Activated CD4-positive, alpha-beta T cell treated with anti-CD3 and anti-CD28 coated beads, Interleukin-2, Interleukin-4, amounts not matched to agents 100 ng/mL and 50 ng/mL, durations not matched to agents 16 hours and 8 hours (primary cell): ENCODE results near the gene LAMA5.

Experiments
- DNase-seq: peaks from one replicate; pipeline ENCODE4 v3.0.0-alpha.2; 2020; ENCODE audit warnings: low spot score

Gene LAMA5

DNA sequence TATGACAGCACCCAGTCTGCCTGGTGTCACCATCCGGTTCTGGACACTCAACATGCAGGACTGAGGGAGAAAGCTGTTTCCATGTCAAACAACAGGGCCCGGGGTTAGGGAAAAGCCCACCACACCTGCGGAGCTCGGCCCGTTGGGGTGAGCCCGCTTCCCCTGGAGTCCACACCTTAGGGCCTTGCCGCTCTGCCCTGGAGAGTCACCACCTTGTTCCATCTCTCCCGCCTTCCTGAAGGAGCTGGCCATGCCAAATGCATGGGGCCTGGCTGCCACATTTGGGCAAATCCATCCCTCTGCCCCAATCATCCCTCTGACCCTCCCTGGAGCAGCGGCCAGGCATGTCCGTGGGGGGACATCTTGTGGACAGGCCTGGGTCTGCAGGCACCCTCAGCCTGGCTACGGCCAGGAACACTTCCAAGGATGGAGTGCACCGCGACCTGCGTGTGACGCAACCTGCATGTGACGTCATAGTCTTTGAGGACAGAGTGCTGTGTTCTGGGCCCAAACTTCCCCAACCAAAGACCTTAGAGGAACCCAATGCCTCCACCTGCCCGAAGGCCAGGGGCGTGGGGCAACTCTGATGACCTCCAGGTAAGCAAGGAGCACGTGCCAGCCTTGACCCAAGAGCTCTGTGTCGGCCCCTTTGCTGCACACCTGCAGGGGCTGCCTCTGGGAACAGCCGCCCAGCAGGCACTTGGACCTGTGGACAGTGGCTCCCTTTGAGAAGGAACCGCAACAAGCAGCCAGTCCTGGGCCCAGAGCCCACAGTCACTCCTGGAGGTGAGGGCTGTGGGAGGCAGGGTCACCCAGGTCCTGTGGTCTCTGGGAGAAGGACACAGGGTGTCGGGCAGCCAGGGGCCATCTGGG lies 38.2 kb upstream of the LAMA5 start:
- no peak for DNase-seq

DNA sequence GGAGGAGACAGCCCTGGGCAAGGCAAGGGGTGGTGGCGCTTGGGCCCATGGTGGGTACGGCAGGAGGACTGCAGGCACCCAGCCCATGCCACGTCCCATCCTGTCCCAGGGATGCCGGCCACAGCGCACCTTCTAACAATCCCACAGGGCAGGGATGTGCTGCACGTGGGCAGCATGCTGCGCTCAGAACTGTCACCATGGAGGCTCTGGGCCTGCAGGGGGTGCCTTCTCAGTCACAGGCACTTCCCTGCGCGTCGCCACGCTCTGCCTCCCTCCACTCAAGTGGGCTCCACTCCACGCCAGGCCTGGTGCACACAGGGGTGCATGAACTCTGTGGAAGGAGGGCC lies 37.6 kb upstream of the LAMA5 start:
- DNase-seq: no peak

DNA sequence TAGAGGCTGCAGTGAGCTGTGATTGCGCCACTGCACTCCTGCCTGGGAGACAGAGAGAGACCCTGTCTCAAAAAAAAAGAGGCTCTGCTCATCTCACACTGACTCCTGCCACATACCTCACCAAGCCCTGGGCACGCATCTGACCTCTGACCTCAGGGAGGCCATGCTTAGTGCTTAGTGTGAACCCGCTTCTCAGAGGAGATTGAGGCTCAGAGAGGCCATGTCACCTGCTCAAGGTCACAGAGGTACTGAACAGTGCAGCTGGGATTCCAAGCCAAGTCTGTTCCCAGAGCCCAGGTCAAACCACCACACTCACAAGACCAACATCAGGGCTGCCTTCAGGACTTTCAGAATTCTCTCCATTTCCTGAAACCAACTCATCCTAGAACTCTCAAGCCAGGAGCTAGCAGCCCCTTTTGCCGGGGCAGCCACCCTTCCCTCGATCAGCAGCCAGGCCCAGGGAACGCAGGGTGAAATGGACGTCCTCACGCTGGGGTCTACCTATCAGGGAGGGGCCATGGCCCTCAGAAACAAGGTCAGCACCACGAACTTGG lies 37.1 kb upstream of the LAMA5 start:
- no peak for DNase-seq

DNA sequence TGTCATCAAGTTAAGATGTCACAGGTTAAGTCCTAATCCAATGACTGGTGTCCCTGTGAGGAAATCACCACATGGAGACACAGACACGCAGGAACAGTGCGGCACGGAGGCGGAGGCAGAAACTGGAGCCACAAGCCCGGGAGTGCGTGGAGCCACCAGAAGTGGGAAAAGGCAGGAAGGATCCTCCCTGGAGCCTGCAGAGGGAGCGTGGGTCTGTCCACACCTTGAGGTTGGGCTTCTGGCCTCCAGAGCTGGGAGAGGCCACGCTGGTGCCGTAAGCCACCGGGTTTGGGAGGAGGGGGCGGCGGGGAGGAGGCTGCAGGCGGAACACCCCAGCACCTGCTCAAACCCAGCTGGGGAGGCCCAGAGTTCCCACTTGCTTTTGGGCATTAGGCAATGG lies 36.2 kb upstream of the LAMA5 start:
- DNase-seq: no peak

DNA sequence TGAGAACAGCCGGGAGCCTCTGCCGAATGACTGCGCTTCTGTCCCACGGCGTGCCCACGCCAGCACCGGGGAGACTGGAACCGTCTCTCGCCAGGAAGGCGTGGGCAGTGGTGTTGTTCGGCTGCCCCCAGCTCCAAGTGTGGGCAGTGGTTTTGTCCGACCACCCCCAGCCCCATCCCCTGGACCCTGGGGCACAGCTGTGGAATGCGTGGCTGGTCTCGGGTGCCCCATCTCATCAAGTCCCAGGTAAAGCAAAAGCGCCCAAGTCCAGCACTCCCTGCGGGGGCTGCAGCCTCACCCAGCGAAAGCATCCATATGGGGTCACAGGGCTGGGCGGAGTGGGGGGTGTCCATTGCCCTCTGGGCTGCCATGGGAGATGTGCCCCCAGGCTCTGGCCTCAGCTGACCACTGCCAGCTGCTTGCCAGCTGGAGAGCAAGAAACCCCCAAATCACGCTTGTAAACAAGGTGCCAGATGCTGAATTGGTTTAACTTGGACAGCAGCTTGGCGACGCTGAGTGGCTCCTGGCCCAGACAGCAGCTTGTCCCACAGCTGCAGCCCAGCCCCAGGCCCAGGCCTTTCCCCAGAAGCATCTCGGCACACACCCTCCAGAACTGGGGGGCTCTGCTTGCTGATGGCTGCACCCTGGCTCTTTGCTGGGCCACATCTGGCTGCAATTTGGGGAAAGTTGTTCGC lies 35.5 kb upstream of the LAMA5 start:
- DNase-seq: no peak

DNA sequence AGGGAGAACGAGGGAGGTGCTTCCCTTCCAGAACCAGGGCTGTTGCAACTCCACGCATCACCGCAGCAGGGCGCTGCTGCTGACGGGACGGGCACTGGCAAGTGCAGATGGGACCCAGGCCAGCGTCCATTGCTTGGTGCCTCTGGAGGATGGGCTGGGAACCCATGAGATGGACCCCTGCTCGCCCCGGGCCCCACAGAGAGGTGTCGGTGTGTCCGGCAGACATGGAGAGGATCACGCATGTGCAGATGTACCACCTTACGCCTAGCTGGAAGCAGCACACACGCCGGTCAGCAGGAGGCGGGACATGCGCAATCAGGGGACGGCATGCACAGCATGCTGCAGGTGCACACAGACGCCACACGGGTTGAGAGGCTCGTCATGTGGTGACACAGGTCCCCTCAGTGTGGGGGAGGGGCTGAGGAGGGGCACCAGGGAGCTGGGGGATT lies 34.2 kb upstream of the LAMA5 start:
- no peak for DNase-seq

GRCh38 chr20:62400541-62400940 lies 33.4 kb upstream of the LAMA5 start:
- DNase-seq: no peak

DNA sequence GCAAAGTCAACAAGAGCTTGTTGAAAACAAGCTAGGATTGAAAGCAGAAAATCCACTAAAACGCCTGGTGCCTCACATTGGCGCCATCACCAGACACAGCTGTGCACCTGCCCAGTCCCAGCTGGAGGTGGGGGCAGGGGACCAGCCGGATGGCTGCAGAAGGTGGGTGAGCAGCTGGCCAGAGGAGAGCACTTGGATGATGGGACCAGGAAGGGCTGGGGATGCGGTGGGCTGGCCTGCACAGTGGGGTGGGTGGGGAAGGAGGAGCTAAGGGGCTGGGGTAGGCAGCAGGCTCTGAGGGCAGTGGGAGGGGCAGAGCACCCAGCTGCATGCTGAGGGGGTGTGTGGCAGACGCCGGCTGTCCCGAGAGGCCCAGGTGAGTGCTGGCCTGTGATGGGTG lies 32.9 kb upstream of the LAMA5 start:
- no peak for DNase-seq

- DNase-seq: no peak
Measured at GRCh38 chr20:62398120-62398821, 31.2 kb upstream of the LAMA5 start.

- DNase-seq: no peak
Measured at GRCh38 chr20:62396367-62397239, 29.5 kb upstream of the LAMA5 start.

GRCh38 chr20:62395311-62396242 lies 28.5 kb upstream of the LAMA5 start:
- DNase-seq: no peak

DNA sequence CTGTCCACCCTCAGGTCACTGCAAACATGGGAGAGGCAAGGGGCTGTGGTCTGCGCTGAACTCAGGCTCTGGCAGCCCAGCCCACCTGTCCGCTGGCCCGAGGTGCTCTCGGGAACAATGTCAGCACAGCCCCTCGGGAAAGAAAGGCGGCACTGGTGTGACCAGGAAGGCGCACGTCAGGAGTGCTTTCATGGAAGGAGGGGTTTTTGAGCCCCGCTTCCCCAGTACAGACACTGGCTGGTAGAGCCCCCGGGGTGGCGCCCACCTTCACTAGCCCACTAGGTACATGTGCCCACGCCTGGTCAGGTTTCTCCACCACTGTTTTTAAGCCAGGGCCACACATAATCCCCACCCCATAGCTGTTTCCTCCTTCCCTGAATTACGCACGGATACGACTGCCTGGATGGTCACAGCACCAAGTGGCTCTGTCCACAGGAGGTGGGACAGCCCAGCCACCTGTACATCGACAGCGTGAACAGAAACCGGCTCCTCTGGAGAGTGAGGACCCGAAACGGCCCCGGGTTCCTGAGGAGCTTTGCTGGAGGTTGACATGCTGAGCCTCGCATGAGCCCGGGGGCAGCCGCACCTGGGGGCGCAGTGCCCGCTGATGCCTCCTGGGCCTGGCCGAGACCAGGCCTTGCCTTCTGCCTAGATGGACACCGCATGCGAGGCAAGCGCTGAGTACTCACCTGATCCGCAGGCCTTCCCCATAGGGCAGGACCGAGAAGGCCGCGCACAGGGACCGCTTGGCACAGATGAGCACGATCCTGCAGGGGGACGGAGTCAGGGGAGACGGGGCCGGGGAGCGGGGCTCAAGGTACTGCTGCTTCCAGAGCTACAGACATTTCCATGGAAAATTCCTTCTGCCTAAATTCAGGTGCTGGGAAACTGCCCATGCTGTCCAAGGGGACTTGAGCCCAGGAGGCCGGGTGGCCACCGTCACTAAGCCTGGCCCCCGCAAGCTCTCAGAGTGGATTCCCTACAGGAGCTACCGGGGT lies 27.4 kb upstream of the LAMA5 start:
- DNase-seq: no peak

DNA sequence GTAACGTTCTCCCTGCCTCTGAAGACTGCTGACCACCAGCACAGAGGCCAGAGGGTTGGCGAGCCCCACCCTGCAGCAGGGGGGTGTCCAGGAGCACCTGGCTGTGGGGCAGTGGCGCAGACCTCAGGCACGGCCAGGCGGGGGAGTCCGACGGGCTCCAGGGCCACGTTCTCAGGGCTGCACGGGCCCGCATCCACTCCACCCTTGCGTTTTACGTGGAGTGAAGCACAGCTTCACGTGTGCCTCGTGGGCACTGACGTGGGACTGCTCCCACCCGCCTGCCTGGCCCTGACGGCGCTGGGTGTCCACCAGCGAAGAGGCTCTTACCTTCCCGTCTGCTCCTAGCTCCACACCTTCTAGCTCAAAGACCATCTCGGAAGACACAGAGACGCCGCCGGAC lies 26.7 kb upstream of the LAMA5 start:
- DNase-seq: no peak

- DNase-seq: no peak
Measured at GRCh38 chr20:62393335-62393665, 26.2 kb upstream of the LAMA5 start.

DNA sequence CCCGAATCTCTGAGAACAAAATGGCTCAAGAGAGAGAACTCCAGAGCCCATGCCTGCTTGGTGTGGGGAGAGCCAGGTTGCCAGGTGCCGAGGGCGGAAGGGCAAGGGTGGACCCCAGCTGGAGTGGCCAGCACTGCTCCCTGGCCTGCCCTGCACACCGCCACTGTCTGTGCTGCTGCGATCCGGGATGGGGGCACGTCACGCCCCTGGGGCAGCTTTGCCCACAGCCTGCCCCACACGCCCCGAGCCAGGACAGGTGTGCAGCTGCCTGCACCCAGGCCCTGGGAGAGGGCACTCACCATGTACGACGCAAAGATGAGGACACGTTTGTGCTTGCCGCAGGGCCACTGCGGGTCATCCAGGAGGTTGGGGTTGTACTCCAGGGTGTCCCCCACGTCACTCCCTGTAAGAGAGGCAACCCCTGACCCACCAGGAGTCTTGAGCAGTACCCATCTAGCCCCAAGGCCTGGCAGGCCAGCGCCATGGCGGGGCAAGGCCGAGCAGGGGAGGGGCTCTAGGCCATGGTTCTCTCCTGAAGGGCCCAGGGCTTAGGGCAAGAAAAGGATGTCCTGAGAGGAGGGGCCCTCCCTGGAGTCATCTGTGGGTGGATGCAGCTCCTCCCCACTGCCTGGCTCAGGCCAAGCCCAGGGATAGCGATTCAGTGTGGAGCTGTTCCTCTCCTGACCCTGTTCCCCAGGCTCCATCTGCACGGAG lies 25.7 kb upstream of the LAMA5 start:
- DNase-seq: no peak

DNA sequence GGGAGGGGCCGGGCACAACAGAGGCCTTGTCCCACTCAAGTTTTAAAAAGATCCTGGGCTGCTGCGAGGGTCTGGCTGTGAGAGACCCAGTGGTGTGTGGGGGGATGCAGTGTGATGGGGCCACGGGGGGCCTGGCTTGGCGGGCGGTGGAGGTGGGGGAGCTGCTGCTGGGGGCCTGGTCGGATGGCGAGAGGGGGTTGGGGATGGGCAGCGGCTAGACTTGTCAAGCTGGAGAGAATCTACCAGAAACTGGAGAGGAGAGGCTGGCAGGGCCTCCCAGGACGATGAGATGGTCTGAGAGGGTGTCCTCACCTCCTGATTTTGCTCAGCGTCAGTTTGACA lies 24.9 kb upstream of the LAMA5 start:
- no peak for DNase-seq

DNA sequence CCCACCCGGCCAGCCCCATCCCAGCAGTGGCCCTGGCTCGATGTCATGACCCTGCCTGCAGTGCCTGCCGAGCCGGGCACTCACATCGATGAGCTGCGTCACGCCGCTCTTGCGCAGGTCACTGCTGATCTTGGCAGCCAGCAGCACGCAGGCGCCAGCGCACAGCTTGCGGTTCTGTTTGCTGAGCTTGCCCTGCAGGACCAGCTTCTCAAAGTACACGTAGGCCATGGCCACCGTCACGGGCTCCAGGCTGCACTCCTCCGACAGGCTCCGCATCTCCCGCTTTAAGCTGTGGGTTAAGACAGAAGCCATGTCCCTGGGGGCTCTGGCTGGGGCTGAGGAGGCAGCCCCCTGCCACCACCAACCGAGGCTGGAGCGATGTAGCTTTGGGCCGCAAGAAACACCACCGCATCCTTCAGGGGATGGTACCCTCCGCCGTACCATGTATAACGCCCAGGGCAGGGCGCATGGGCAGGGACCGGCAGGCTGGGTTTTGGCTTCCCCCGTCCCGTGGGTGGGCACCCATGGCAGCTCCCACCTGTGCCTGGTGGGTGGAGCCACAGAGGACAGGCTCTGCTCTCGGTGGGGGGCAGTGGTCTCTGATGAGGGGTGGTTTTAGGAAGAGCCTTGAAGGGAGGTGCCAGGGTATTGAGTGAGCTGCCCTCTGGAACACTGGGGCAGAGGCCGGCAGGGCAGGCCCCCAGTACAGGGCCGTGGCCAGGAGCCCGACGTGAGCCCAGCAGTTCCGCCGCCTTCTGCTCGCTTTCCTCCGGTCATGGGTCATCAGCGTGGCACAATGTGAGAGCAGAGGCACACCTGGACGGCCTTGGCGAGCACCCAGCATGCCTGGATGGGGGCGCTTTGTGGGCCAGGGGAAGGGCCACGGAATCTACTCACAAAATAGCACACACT lies 24.3 kb upstream of the LAMA5 start:
- no peak for DNase-seq
